ENCODE results near the gene FBXO42.

The FBXO42 gene

GRCh38 chr1:16351994-16352841 lies at the start of gene FBXO42:
Gene FBXO42 (minus strand): TSS chr1:16352480. CDS start chr1:16315418, 37,062 bp downstream.
- peak; percentile 84 to 86 for DNase-seq (ENCODE audit: low read depth in 2 of 2)

GRCh38 chr1:16398371-16398953 lies 46.2 kb upstream of the FBXO42 start:
- DNase-seq (ENCODE audit: low read depth in 2 of 2): no peak

DNA sequence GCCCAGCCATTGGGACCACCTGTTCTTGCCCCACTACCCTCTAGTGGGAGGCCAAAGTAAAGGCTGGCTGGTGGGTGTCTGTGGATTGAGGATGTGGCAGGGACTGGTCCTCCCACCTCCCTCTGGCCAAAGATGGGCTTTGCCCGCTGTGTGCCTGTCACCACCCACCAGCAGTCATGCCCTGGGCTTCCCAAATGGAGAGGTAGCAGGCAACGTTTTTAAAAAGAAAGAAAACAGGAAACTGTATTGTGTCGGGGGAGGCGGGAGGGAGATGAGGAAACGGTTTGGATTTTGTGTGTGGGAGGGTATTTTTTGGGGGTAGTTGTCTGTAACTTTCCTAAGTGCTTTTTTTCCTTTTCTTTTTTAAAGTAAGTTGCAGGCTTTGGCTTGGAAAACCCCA lies 44.8 kb upstream of the FBXO42 start:
- DNase-seq (ENCODE audit: low read depth in 2 of 2): no peak

GRCh38 chr1:16396591-16396990 lies 44.3 kb upstream of the FBXO42 start:
- DNase-seq (ENCODE audit: low read depth in 2 of 2): no peak

GRCh38 chr1:16394977-16395376 lies 42.7 kb upstream of the FBXO42 start:
- no peak for DNase-seq (ENCODE audit: low read depth in 2 of 2)

DNA sequence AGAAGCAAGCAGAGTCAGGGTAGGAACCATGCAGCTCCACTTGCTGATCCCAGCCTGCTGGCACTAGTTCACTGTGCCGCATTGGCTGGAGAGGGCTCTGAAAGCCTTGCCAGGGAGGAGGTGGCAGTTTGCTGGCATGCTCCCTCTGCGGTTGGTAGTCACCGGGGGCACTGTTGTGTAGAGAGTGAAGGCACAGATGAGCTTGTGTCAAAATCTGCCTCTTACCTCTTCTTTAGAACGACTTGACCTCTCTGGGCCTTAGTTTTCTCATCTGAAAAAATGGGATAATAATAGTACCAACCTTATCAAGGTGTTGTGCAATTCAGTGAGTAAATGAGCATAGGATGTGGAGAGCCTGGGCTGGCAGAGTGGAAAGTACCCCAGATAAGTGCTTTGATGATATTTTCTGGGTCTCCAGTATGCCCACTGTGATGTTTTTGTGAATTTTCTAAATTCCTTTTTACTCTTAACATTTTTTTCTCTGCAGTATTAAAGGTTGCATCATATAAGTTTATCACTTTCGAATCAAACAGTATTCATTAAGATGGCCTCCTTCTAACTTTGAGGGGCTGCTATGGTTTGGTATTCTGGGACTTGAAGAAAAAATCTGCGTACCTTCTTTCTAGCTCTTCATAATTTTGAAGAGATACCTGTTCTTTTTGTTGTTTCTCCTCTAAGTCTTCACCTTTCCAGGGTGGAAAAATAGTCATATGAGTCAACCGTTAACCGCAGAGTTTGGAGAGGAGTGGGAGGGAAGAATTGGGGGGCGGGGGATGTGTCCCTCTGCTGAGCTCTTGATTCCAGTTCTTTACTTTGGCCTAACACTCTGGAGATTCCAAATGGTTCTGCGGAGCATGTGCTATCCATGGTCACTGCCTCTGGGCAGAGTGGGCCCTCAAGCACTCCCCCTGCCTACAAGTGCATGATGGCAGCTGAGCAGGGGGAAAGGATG lies 41.6 kb upstream of the FBXO42 start:
- DNase-seq (ENCODE audit: low read depth in 2 of 2): no peak

DNA sequence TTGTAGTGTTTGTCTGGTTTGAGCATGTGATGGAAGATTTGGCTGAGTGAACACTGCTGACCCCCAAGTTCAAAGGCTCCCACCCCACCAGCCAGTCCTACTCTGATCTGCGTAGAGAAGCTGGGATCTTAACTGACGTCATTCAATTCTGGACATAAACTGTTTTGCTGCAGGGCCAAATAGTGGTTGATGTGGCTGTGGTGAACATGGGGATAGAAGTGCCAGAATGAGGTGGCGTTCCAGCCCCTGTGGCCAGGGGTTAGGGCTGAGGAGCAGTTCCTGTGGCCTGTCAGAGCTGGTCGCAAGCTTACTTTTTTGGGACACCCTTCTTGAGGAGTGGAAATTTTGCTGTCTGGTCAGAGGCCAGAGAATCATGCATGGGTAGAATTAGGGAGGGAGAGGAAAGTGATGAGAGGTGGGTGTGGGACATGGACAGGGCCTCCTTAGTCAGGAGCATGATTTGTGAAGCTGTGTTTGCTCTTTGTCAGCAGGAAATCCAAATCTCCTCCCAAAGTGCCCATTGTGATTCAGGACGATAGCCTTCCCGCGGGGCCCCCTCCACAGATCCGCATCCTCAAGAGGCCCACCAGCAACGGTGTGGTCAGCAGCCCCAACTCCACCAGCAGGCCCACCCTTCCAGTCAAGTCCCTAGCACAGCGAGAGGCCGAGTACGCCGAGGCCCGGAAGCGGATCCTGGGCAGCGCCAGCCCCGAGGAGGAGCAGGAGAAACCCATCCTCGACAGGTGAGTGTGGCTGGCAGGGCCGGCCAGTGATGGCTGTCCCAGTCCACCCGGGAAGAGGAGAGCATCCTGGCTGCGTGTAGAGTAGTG lies 40.7 kb upstream of the FBXO42 start:
- DNase-seq (ENCODE audit: low read depth in 2 of 2): no peak

GRCh38 chr1:16391411-16391810 lies 39.1 kb upstream of the FBXO42 start:
- DNase-seq (ENCODE audit: low read depth in 2 of 2): no peak

GRCh38 chr1:16387201-16388188 lies 35.2 kb upstream of the FBXO42 start:
- no peak for DNase-seq (ENCODE audit: low read depth in 2 of 2)

- no peak for DNase-seq (ENCODE audit: low read depth in 2 of 2)
Observed at GRCh38 chr1:16386454-16387113, 34.3 kb upstream of the FBXO42 start.

DNA sequence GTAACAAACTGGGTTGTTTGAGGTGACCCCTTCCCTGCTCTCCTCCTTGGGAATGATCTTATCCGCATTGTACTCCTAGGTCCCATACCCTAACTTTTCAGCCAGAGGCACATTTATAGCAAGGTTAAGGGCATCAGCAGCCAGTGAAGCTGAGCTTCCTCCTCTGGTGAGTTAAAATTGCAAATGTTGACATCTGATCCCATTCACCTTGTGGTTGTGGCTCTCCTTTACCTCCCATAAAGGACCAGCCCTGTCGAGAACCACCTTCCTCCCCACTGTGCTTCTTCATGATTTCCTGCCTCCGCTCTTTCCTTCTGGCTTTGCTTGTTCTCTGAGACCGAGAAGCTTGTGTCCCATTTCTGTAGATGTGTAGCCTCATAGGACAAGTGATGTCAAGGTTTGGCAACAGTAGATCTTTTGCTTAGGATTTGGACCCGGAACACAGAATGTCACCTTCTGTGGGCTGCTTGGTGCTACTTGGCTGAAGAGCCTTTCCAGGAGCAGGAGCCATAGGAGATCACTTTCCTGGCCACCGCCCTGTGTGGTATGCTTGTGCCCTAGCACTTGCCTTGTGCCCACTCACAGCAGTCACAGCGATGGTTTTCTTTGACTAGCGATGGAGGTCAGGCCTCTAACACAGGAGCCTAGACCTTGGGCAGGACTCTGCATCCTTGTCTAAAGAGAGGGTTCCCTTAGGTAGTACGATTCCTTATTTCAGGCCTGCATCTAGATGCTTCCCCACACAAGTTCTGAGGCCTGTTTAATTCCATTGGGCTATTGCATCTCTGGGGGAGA lies 33.6 kb upstream of the FBXO42 start:
- no peak for DNase-seq (ENCODE audit: low read depth in 2 of 2)

DNA sequence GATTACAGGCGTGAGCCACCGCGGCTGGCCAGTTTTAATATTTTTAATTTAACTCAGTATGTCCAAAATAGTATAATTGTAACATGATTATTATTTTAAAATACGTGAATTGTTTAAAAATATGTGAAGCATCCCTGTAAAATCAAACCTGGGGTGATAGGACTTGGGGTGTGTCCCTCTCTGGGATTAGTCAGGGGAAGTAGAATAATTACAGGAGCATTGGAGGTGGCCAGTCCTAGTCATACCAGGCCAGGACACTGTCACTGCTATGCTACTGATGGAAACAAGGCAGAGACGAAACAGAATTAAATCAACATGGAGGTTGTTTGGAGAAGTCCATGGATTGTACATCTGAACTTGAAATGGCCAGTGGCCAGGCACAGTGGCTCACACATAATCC lies 31.6 kb upstream of the FBXO42 start:
- no peak for DNase-seq (ENCODE audit: low read depth in 2 of 2)

DNA sequence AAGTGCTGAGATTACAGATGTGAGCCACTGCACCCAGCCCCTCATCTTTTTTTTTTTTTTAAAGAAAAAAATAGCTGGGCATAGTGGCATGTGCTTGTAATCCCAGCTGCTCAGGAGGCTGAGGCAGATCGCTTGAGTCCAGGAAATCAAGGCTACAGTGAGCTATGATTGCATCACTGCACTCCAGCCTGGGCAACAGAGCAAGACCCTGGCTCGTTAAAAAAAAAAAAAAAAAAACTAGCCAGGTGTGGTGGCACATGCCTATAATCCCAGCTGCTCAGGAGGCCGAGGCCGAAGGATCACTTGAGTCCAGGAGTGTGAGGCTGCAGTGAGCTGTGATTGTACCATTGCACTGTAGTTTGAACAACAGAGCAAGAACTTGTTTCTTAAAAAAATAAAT lies 28.6 kb upstream of the FBXO42 start:
- DNase-seq (ENCODE audit: low read depth in 2 of 2): no peak

- no peak for DNase-seq (ENCODE audit: low read depth in 2 of 2)
Observed at GRCh38 chr1:16378443-16378842, 26.2 kb upstream of the FBXO42 start.

DNA sequence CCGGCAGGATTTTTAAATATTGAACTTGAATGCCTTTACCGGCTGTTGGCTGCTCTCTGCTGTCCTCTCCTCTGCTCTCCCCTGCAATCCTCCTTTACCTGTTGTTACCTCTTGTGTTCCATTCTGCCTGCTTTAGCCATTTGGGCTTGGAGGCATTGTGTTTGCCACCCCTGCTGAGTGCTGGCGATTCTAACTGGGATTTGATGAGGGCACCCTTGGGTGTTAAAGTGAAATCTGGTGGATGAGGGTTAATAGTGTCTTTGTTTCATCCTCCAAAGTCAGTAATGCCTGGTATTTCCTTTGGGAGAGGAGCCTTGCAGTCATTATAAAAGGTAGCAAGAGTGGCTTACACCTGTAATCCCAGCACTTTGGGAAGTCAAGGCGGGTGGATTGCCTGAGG lies 24.7 kb upstream of the FBXO42 start:
- no peak for DNase-seq (ENCODE audit: low read depth in 2 of 2)

DNA sequence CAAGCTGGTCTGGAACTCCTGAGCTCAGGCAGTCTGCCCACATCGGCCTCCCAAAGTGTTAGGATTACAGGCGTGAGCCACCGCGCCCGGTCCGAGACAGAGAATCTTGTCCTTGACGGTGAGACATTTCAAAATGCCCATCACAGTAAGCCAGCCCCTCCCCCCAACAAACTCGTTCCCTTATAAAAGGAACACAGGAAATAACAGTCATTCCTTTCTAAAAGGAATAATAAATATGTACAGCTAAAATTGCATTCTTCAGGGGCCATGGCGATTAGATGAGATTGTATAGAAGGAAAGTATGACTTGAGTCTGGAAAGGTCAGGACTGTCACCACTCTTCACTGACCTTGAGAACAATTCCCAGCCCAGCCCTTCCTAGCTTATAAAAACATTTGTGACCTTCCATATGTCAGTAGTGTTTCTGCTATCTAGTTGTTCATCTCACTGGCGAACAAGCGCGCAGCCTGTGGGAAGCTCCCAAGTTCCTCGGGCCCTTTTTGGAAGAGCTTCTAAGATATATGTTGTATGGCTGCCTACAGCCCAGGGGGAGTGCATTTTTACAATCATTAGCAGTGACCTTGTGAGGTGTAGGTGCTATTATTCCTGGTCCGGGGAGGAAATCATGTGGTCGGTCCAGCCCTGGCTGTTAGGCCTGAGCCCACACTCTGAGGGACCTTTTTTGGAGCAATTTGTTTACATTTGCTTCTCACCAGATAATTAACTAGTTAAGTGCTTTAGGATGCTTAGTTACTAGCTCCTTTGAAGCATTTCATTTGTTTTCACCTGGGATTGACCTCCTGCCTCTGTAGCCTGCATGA lies 23.5 kb upstream of the FBXO42 start:
- no peak for DNase-seq (ENCODE audit: low read depth in 2 of 2)

DNA sequence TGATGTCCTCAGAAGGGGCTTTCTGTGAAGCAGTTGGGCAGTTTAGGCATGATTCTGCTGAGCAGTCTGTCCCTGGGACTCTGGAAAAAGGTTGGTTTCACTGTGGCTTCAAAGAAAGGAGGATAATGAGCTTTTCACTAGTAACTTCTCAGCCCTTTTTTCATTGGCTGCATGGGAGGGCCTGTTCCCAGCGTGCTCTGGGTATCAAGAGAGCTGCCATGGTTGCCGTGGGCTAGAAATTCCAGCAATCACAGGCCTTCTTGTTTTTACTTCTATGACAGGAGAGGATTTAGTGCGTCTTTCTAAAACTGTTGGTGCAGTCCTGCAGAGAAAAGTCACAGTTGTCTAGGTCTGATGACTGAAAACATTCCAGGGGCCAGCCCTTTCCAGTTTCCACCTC lies 22.0 kb upstream of the FBXO42 start:
- DNase-seq (ENCODE audit: low read depth in 2 of 2): no peak

Data from stimulated activated CD4-positive, alpha-beta T cell treated with anti-CD3 and anti-CD28 coated beads, Interleukin-4, amount 100 ng/mL, for 48 hours (primary cell).